NB4 (cell line): ENCODE measurements around the gene PDE7B.

Experiments used
- MYC ChIP-seq: IDR thresholded peaks from 2 replicates; pipeline ENCODE4 v1.6.1; 2011; ENCODE audit warnings: low read depth, low read length
- POLR2A ChIP-seq: IDR thresholded peaks from 2 replicates; pipeline ENCODE4 v1.6.1; 2011; ENCODE audit warnings: mild to moderate bottlenecking; ENCODE audit not compliant: insufficient read length; ENCODE audit errors: extremely low read depth
- TF ChIP-seq, protein P1 (sequence below): IDR thresholded peaks from one replicate; pipeline ENCODE4 v1.5.1; 2012; ENCODE audit warnings: low read depth, low read length
- TF ChIP-seq, protein P2 (sequence below): IDR thresholded peaks from 2 replicates; pipeline ENCODE4 v1.6.1; 2011; ENCODE audit warnings: low read depth, low read length

DNA sequence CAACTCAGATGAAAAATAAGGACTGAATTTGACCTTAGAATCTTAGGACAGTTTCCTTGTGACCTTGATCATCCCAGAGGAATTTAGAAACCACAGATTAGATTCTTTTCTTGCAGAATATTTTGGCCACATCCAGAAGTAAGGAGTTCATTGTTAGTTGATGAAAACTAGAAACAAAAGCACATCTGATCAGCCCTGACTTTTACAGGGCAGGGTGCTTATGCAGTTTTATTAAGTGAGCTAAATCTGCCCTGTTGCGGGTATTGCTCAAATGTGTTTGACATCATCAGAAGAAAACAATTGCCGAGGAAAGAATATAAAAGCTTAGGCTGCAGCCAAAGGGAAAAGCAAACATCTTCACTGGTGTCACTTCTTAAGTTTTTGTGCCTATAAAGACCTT is 297.8 kb downstream of the PDE7B start:
- TF ChIP-seq POLR2A (no peak), MYC (no peak)
- TF ChIP-seq, protein P1, sequence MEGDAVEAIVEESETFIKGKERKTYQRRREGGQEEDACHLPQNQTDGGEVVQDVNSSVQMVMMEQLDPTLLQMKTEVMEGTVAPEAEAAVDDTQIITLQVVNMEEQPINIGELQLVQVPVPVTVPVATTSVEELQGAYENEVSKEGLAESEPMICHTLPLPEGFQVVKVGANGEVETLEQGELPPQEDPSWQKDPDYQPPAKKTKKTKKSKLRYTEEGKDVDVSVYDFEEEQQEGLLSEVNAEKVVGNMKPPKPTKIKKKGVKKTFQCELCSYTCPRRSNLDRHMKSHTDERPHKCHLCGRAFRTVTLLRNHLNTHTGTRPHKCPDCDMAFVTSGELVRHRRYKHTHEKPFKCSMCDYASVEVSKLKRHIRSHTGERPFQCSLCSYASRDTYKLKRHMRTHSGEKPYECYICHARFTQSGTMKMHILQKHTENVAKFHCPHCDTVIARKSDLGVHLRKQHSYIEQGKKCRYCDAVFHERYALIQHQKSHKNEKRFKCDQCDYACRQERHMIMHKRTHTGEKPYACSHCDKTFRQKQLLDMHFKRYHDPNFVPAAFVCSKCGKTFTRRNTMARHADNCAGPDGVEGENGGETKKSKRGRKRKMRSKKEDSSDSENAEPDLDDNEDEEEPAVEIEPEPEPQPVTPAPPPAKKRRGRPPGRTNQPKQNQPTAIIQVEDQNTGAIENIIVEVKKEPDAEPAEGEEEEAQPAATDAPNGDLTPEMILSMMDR, result no peak
- TF ChIP-seq, protein P2, sequence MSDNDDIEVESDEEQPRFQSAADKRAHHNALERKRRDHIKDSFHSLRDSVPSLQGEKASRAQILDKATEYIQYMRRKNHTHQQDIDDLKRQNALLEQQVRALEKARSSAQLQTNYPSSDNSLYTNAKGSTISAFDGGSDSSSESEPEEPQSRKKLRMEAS, result no peak
